Stimulated activated effector memory CD8-positive, alpha-beta T cell treated with anti-CD3 and anti-CD28 coated beads, Interleukin-12 subunit alpha, Interleukin-12 subunit beta, amount 100 ng/mL, for 72 hours (primary cell): Measurements from ENCODE around the gene RUNX1.
"Not testable (repeated sequence)": the region's sequence is repeated elsewhere in the genome, so short reads cannot be mapped to it uniquely, and the experiment has no call there.

Source experiments
- ATAC-seq: fragments of 150-1000 bp; cut with Tn5 transposase; 2 replicates; pipeline ENCODE4 v1.10.0; 2021
- DNase-seq, 2 donors: peaks; one replicate each; pipeline ENCODE4 v3.0.0; 2021 to 2022; ENCODE audit warnings: low spot score in 2 of 2
- H3K27ac Mint-ChIP-seq: one replicate; pipeline ENCODE4 v1.8.0; 2022; ENCODE audit warnings: mild to moderate bottlenecking, mixed read lengths
- H3K36me3 Mint-ChIP-seq: one replicate; pipeline ENCODE4 v1.8.0; 2022; ENCODE audit warnings: mild to moderate bottlenecking, mixed read lengths
- H3K4me1 Mint-ChIP-seq: one replicate; pipeline ENCODE4 v1.8.0; 2022; ENCODE audit warnings: mixed read lengths
- H3K4me3 Mint-ChIP-seq: one replicate; pipeline ENCODE4 v1.8.0; 2022; ENCODE audit warnings: mild to moderate bottlenecking, mixed read lengths
- H3K9me3 Mint-ChIP-seq: one replicate; pipeline ENCODE4 v1.8.0; 2022; ENCODE audit warnings: mixed read lengths

RUNX1 gene

GRCh38 chr21:35002879-35003722, 46.0 kb downstream of the RUNX1 start:
- Mint-ChIP-seq H3K9me3 (no peaks in the 10 kb centered on the region), H3K4me1 (peaks cover 94% of the 10 kb centered on the region), H3K27ac (peak overlapping the region; percentile 44), H3K36me3 (no peaks in the 10 kb centered on the region), H3K4me3 (no peak overlapping the region)
- DNase-seq (no peak), ATAC-seq (peak; percentile 57)

- DNase-seq: no peak
- no peaks in the 10 kb centered on the region for H3K9me3 Mint-ChIP-seq
- H3K4me1 Mint-ChIP-seq: peaks cover 92% of the 10 kb centered on the region
- no peak for ATAC-seq
- peak overlapping the region; percentile 31 for H3K4me3 Mint-ChIP-seq
- peak overlapping the region; percentile 92 for H3K27ac Mint-ChIP-seq
- no peaks in the 10 kb centered on the region for H3K36me3 Mint-ChIP-seq
Measured at GRCh38 chr21:34999397-34999941, 49.6 kb downstream of the RUNX1 start.

- Mint-ChIP-seq H3K4me3 (peak overlapping the region; percentile 31), H3K9me3 (no peaks in the 10 kb centered on the region), H3K4me1 (peaks cover 80% of the 10 kb centered on the region), H3K36me3 (no peaks in the 10 kb centered on the region), H3K27ac (peak overlapping the region; percentile 92)
- ATAC-seq: no peak
- DNase-seq: no peak
Measured at GRCh38 chr21:34998176-34998575, 50.9 kb downstream of the RUNX1 start.

GRCh38 chr21:34997294-34997693, 51.8 kb downstream of the RUNX1 start:
- H3K27ac Mint-ChIP-seq: peak overlapping the region; percentile 92
- no peaks in the 10 kb centered on the region for H3K9me3 Mint-ChIP-seq
- no peaks in the 10 kb centered on the region for H3K36me3 Mint-ChIP-seq
- H3K4me3 Mint-ChIP-seq: peak overlapping the region; percentile 62
- peaks cover 72% of the 10 kb centered on the region for H3K4me1 Mint-ChIP-seq
- ATAC-seq (no peak), DNase-seq (no peak)

GRCh38 chr21:34996304-34997101, 52.6 kb downstream of the RUNX1 start:
- peak overlapping the region; percentile 62 for H3K4me3 Mint-ChIP-seq
- no peaks in the 10 kb centered on the region for H3K36me3 Mint-ChIP-seq
- DNase-seq (no peak), ATAC-seq (peak; percentile 81)
- peaks cover 64% of the 10 kb centered on the region for H3K4me1 Mint-ChIP-seq
- H3K9me3 Mint-ChIP-seq: no peaks in the 10 kb centered on the region
- peak overlapping the region; percentile 92 for H3K27ac Mint-ChIP-seq

GRCh38 chr21:34995979-34996303, 53.2 kb downstream of the RUNX1 start:
- peaks cover 60% of the 10 kb centered on the region for H3K4me1 Mint-ChIP-seq
- H3K27ac Mint-ChIP-seq: peak overlapping the region; percentile 92
- H3K4me3 Mint-ChIP-seq: peak overlapping the region; percentile 62
- no peak for ATAC-seq
- no peak for DNase-seq
- H3K36me3 Mint-ChIP-seq: no peaks in the 10 kb centered on the region
- H3K9me3 Mint-ChIP-seq: no peaks in the 10 kb centered on the region

GRCh38 chr21:34994766-34995631, 54.1 kb downstream of the RUNX1 start:
- H3K4me1 Mint-ChIP-seq: peaks cover 60% of the 10 kb centered on the region
- ATAC-seq (peak; percentile 55), DNase-seq (no peak)
- H3K27ac Mint-ChIP-seq: peak overlapping the region; percentile 92
- no peaks in the 10 kb centered on the region for H3K36me3 Mint-ChIP-seq
- peak overlapping the region; percentile 62 for H3K4me3 Mint-ChIP-seq
- no peaks in the 10 kb centered on the region for H3K9me3 Mint-ChIP-seq

- H3K4me1 Mint-ChIP-seq: peaks cover 60% of the 10 kb centered on the region
- H3K27ac Mint-ChIP-seq, ATAC-seq, H3K36me3 Mint-ChIP-seq, H3K9me3 Mint-ChIP-seq, H3K4me3 Mint-ChIP-seq, DNase-seq: not testable (repeated sequence)
Measured at GRCh38 chr21:34993521-34993921, 55.6 kb downstream of the RUNX1 start.

GRCh38 chr21:34992736-34993398, 56.2 kb downstream of the RUNX1 start:
- ATAC-seq: no peak
- Mint-ChIP-seq H3K4me3 (no peak overlapping the region), H3K4me1 (peaks cover 60% of the 10 kb centered on the region), H3K9me3 (no peaks in the 10 kb centered on the region), H3K27ac (no peak overlapping the region), H3K36me3 (no peaks in the 10 kb centered on the region)
- no peak for DNase-seq

- ATAC-seq (no peak), DNase-seq (no peak)
- Mint-ChIP-seq H3K27ac (peak overlapping the region; percentile 9), H3K36me3 (peaks cover 5% of the 10 kb centered on the region), H3K4me1 (peaks cover 60% of the 10 kb centered on the region), H3K9me3 (no peaks in the 10 kb centered on the region), H3K4me3 (no peak overlapping the region)
Measured at GRCh38 chr21:34992180-34992579, 56.9 kb downstream of the RUNX1 start.

GRCh38 chr21:34991366-34991957, 57.6 kb downstream of the RUNX1 start:
- Mint-ChIP-seq H3K4me1 (peaks cover 60% of the 10 kb centered on the region), H3K36me3 (peaks cover 9% of the 10 kb centered on the region), H3K27ac (peak overlapping the region; percentile 9), H3K9me3 (no peaks in the 10 kb centered on the region), H3K4me3 (no peak overlapping the region)
- ATAC-seq (no peak), DNase-seq (no peak)

GRCh38 chr21:34990842-34991241, 58.3 kb downstream of the RUNX1 start:
- ATAC-seq: no peak
- peak overlapping the region; percentile 98 for H3K27ac Mint-ChIP-seq
- no peak overlapping the region for H3K4me3 Mint-ChIP-seq
- no peaks in the 10 kb centered on the region for H3K9me3 Mint-ChIP-seq
- peaks cover 9% of the 10 kb centered on the region for H3K36me3 Mint-ChIP-seq
- H3K4me1 Mint-ChIP-seq: peaks cover 59% of the 10 kb centered on the region
- DNase-seq: no peak

GRCh38 chr21:34989337-34990151, 59.6 kb downstream of the RUNX1 start:
- Mint-ChIP-seq H3K4me1 (peaks cover 57% of the 10 kb centered on the region), H3K4me3 (peak overlapping the region; percentile 79), H3K27ac (peak overlapping the region; percentile 98), H3K36me3 (peaks cover 9% of the 10 kb centered on the region), H3K9me3 (no peaks in the 10 kb centered on the region)
- peak in 1 of 2 donors; percentile 86 for DNase-seq
- ATAC-seq: peak; percentile 88
